ENCODE data around the gene PIWIL4.
"Not testable (repeated sequence)": the region's sequence is repeated elsewhere in the genome, so short reads cannot be mapped to it uniquely, and the experiment has no call there.

The PIWIL4 gene

DNA sequence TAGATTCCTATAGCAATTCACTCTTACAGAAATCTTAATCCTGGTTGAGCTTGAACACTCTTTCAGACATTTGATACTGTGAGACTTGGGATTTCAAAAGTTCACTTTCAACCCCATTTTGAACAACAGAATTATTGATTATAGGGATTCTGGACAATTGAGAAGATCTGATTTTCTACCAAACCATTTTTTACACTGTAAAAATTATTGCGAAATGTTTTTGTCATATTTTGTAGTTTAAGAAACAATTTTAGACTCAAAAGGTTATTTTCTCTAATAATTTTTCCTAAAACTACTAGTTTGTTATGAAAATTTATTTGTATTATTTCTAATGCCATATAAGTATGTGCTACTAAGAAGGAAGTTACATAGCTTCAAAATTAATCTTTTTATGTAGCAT is 36.4 kb downstream of the PIWIL4 start:
- no peak for TF ChIP-seq CTCF (IDR thresholded peaks at IDR 0.05; ENCODE audit: low read length, missing control alignments)
- DNase-seq (ENCODE audit: low read depth): no peak

GRCh38 chr11:94604482-94604881 is 37.3 kb downstream of the PIWIL4 start:
- no peak overlapping the region for H3K4me3 ChIP-seq (replicated peaks; ENCODE audit: low read depth, low read length)
- peak; percentile 10 for DNase-seq (ENCODE audit: low read depth)
- no peak for TF ChIP-seq CTCF (IDR thresholded peaks at IDR 0.05; ENCODE audit: low read length, missing control alignments)

More for the DNA sequence above, 36.4 kb downstream of the PIWIL4 start:
- H3K4me3 ChIP-seq (replicated peaks; ENCODE audit: low read depth, low read length): no peak overlapping the region

DNA sequence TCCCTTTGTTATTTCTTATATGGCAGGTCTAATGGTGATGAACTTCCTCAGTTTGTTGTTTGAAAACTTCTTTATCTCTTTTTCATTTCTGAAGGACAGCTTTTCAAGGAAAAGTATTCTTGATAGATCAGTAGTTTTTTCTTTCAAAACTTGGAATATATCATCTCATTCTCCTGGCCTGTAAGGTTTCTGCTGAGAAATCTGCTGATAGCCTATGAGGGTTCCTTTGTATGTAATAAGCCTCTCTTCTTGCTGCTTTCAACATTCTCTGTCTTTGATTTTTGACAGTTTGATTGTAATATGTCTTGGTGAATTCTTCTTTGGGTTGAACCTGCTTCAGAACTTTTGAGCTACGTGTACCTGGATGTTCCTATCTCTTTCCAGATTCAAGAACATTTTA is 46.0 kb downstream of the PIWIL4 start:
- TF ChIP-seq CTCF (IDR thresholded peaks at IDR 0.05; ENCODE audit: low read length, missing control alignments): no peak
- no peak overlapping the region for H3K4me3 ChIP-seq (replicated peaks; ENCODE audit: low read depth, low read length)
- DNase-seq (ENCODE audit: low read depth): no peak

GRCh38 chr11:94623120-94623735 is 56.1 kb downstream of the PIWIL4 start:
- peak; percentile 89 for DNase-seq (ENCODE audit: low read depth)
- H3K4me3 ChIP-seq (replicated peaks; ENCODE audit: low read depth, low read length): no peak overlapping the region
- TF ChIP-seq CTCF (IDR thresholded peaks at IDR 0.05; ENCODE audit: low read length, missing control alignments): peak; percentile 88

DNA sequence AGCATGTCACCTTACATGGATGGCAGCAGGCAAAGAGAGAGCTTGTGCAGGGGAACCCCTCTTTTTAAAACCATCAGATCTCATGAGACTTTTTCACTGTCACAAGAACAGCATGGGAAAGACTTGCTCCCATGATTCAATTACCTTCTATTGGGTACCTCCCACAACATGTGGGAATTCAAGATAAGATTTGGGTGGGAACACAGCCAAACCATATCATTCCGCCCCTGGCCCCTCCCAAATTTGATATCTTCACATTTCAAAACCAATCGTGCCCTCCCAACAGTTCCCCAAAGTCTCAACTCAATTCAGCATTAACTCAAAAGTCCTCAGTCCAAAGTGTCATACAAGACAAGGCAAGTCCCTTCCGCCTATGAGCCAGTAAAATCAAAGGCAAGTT is 58.3 kb downstream of the PIWIL4 start:
- not testable (repeated sequence) for DNase-seq (ENCODE audit: low read depth); H3K4me3 ChIP-seq (replicated peaks; ENCODE audit: low read depth, low read length)

GRCh38 chr11:94627003-94627560 is 59.9 kb downstream of the PIWIL4 start:
- H3K4me3 ChIP-seq (replicated peaks; ENCODE audit: low read depth, low read length): not testable (repeated sequence)

DNA sequence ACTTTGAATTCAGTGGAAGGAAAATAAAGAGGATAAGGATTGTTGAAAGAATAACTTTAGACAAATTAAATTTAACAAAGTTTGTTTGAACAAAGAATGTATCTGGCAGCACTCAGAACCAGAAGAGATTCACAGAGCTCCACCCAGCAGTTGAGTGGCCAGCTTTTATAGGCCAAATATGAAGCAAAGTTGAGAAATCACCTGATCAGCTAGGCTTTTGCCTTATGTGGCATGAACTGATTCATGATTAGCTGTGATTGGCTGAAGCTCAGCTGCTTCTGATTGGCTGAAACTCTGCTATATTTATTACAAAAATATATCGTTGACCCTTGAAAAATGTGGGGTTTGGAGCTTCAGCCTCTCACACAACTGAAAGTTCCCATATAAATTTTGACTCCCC is 62.6 kb downstream of the PIWIL4 start:
- H3K4me3 ChIP-seq (replicated peaks; ENCODE audit: low read depth, low read length): no peak overlapping the region
- no peak for DNase-seq (ENCODE audit: low read depth)
- TF ChIP-seq CTCF (IDR thresholded peaks at IDR 0.05; ENCODE audit: low read length, missing control alignments): no peak

More at GRCh38 chr11:94627003-94627560, 59.9 kb downstream of the PIWIL4 start:
- not testable (repeated sequence) for DNase-seq (ENCODE audit: low read depth)

DNA sequence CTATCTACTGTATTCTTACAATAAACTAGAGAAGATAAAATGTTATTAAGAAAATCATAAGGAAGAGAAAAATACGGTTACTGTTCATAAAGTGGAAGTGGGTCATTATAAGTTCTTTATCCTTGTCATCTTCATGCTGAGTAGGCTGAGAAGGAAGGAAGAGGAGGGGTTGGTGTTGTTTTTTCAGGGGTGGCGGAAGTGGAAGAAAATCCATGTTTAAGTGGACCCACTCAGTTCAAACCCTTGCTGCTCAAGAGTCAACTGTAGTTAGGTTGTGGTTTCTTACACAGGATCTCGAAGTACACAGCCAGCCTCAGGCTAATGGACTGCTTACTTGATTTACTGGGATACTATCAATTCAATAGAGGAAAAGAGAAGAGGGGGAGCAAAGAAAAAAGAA is 63.1 kb downstream of the PIWIL4 start:
- DNase-seq (ENCODE audit: low read depth): no peak
- no peak for TF ChIP-seq CTCF (IDR thresholded peaks at IDR 0.05; ENCODE audit: low read length, missing control alignments)
- H3K4me3 ChIP-seq (replicated peaks; ENCODE audit: low read depth, low read length): no peak overlapping the region

Measured in fibroblast of pulmonary artery (primary cell).